ENCODE results near the gene GRHL1. TPM values are rescaled to one million over a fixed set of nuclear protein-coding genes. Genes with fewer than 3 reads are reported as not detected.

Gene GRHL1
- total and polyA plus RNA-seq, 2 donors (not counting 3 experiments of a cell fraction or from before 2014, with no cell fraction given), result 0.37 to 1.1 TPM

- H3K9ac ChIP-seq (replicated peaks; ENCODE audit: extremely low read depth, insufficient read depth, low read length), result no peak overlapping the region
- CTCF ChIA-PET, result interaction anchor here (1.1 to 17.6 kb wide), 9 partner anchors 9 to 388 kb away, joined by 3 to 340 read pairs (median 48); no protein-coding TSS in a partner anchor
- intact Hi-C loops (cut with micrococcal nuclease) (loop anchor here (10.0 kb wide), 1 partner anchor 412 kb away; the partner anchor contains the start of gene YWHAQ), dilution Hi-C loops (cut with MboI; ENCODE audit: extremely low pct_ligation_motif_present, low sequenced_read_pairs) (loop anchor here (10.0 kb wide), 1 partner anchor 242 kb away; no protein-coding TSS in a partner anchor)
- H3K36me3 ChIP-seq (ENCODE audit: control insufficient read depth in 2 of 2, extremely low read depth in 1 of 2, insufficient read depth in 2 of 2, low read length in 2 of 2), result peaks cover 0 to 12% of the 10 kb centered on the region in 2 experiments
- no peaks in the 10 kb centered on the region for H3K27me3 ChIP-seq (ENCODE audit: control insufficient read depth in 2 of 2, insufficient read depth in 2 of 2, low read length in 2 of 2)
- no peak overlapping the region for H3K27ac ChIP-seq (ENCODE audit: insufficient read depth, low read depth, low read length)
- FAIRE-seq (no peak), DNase-seq (ENCODE audit: low read depth, low spot score) (no peak)
- no peak overlapping the region for H2AFZ ChIP-seq (ENCODE audit: low read depth, low read length)
- no peak overlapping the region for H3K4me3 ChIP-seq (replicated peaks in 1 of 3; ENCODE audit: insufficient read depth in 1 of 3, low read depth in 1 of 3, low read length in 3 of 3)
- H3K4me2 ChIP-seq (ENCODE audit: insufficient read depth, low read length), result no peak overlapping the region
- no peaks in the 10 kb centered on the region for H3K79me2 ChIP-seq (ENCODE audit: control insufficient read depth, insufficient read depth, low read length)
- BruUV-seq (replicated peaks), result no TSS peak
- H3K4me1 ChIP-seq (ENCODE audit: control insufficient read depth, extremely low read depth, insufficient read depth, low read length), result peaks cover 4% of the 10 kb centered on the region
- POLR2A ChIA-PET, result no interaction called here
- no peaks in the 10 kb centered on the region for H4K20me1 ChIP-seq (replicated peaks; ENCODE audit: control insufficient read depth, extremely low read depth, insufficient read depth, low read length)
- H3K9me3 ChIP-seq (replicated peaks; ENCODE audit: control insufficient read depth, insufficient read depth, low read length), result no peaks in the 10 kb centered on the region
- TF ChIP-seq MYC (IDR thresholded peaks at IDR 0.05; ENCODE audit: low read depth, low read length) (no peak), POLR2A (IDR thresholded peaks at IDR 0.05; ENCODE audit: low read depth, low read length) (no peak), JUN (IDR thresholded peaks at IDR 0.05; ENCODE audit: borderline replicate concordance, insufficient read depth, insufficient read length, low read depth) (no peak), EZH2 (IDR thresholded peaks at IDR 0.05; ENCODE audit: borderline replicate concordance, low read depth, low read length, severe bottlenecking) (no peak), GATA2 (IDR thresholded peaks at IDR 0.05; ENCODE audit: insufficient read depth, insufficient read length, low read depth, low read length) (no peak), POLR2AphosphoS5 (IDR thresholded peaks at IDR 0.05; ENCODE audit: insufficient read depth, low read depth, low read length) (no peak), FOS (IDR thresholded peaks at IDR 0.05; ENCODE audit: borderline replicate concordance, insufficient read depth, low read length) (no peak)
- TF ChIP-seq, protein P1, sequence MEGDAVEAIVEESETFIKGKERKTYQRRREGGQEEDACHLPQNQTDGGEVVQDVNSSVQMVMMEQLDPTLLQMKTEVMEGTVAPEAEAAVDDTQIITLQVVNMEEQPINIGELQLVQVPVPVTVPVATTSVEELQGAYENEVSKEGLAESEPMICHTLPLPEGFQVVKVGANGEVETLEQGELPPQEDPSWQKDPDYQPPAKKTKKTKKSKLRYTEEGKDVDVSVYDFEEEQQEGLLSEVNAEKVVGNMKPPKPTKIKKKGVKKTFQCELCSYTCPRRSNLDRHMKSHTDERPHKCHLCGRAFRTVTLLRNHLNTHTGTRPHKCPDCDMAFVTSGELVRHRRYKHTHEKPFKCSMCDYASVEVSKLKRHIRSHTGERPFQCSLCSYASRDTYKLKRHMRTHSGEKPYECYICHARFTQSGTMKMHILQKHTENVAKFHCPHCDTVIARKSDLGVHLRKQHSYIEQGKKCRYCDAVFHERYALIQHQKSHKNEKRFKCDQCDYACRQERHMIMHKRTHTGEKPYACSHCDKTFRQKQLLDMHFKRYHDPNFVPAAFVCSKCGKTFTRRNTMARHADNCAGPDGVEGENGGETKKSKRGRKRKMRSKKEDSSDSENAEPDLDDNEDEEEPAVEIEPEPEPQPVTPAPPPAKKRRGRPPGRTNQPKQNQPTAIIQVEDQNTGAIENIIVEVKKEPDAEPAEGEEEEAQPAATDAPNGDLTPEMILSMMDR (IDR thresholded peaks at IDR 0.05; ENCODE audit: extremely low read depth in 1 of 2, insufficient read depth in 1 of 2, low read depth in 1 of 2, low read length in 2 of 2), result no peak
- TF ChIP-seq, protein P2, sequence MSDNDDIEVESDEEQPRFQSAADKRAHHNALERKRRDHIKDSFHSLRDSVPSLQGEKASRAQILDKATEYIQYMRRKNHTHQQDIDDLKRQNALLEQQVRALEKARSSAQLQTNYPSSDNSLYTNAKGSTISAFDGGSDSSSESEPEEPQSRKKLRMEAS (IDR thresholded peaks at IDR 0.05; ENCODE audit: insufficient read depth, insufficient read length), result no peak
- H3K9me1 ChIP-seq (replicated peaks; ENCODE audit: control insufficient read depth, extremely low read depth, insufficient read depth, low read length), result no peaks in the 10 kb centered on the region
Measured at GRCh38 chr2:10046931-10047330, 95.4 kb downstream of the GRHL1 start.

Measured in endothelial cell of umbilical vein (primary cell).